Effector CD4-positive, alpha-beta T cell (primary cell): ENCODE data around the gene TBC1D22A.

ENCODE experiments used
- DNase-seq: peaks from one replicate; pipeline ENCODE4 v3.0.0-alpha.2; 2020

TBC1D22A gene

GRCh38 chr22:47000888-47001287 is 238.4 kb downstream of the TBC1D22A start:
- no peak for DNase-seq

GRCh38 chr22:47001288-47001687 is 238.8 kb downstream of the TBC1D22A start:
- DNase-seq: no peak

GRCh38 chr22:47002692-47003091 is 240.2 kb downstream of the TBC1D22A start:
- no peak for DNase-seq

- DNase-seq: no peak
Measured at GRCh38 chr22:47005506-47006408, 243.3 kb downstream of the TBC1D22A start.

- DNase-seq: no peak
Measured at GRCh38 chr22:47006433-47006832, 244.0 kb downstream of the TBC1D22A start.

- no peak for DNase-seq
Measured at GRCh38 chr22:47006869-47007268, 244.4 kb downstream of the TBC1D22A start.

- DNase-seq: no peak
Measured at GRCh38 chr22:47007496-47007895, 245.0 kb downstream of the TBC1D22A start.

GRCh38 chr22:47008208-47008885 is 245.9 kb downstream of the TBC1D22A start:
- DNase-seq: no peak

- DNase-seq: no peak
Measured at GRCh38 chr22:47009304-47010101, 247.1 kb downstream of the TBC1D22A start.

- DNase-seq: no peak
Measured at GRCh38 chr22:47010211-47010610, 247.8 kb downstream of the TBC1D22A start.

GRCh38 chr22:47011131-47011858 is 248.8 kb downstream of the TBC1D22A start:
- DNase-seq: no peak

GRCh38 chr22:47011859-47012258 is 249.4 kb downstream of the TBC1D22A start:
- DNase-seq: no peak

- DNase-seq: no peak
Measured at GRCh38 chr22:47012589-47013370, 250.3 kb downstream of the TBC1D22A start.

GRCh38 chr22:47013861-47014635 is 251.6 kb downstream of the TBC1D22A start:
- DNase-seq: no peak

- DNase-seq: no peak
Measured at GRCh38 chr22:47014636-47015345, 252.3 kb downstream of the TBC1D22A start.

GRCh38 chr22:47015589-47016178 is 253.2 kb downstream of the TBC1D22A start:
- no peak for DNase-seq

GRCh38 chr22:47016631-47017030 is 254.2 kb downstream of the TBC1D22A start:
- DNase-seq: no peak

- no peak for DNase-seq
Measured at GRCh38 chr22:47017245-47017644, 254.8 kb downstream of the TBC1D22A start.

GRCh38 chr22:47018010-47018910 is 255.8 kb downstream of the TBC1D22A start:
- DNase-seq: no peak
